H1 (cell line): ENCODE measurements around the gene ALOX12. TPM values are rescaled to one million over a fixed set of nuclear protein-coding genes. Genes with fewer than 3 reads are reported as not detected.

ENCODE experiments used
- CTCF ChIA-PET: fragments of 300-600 bp; sonication (Branson Sonifier 250); formaldehyde crosslinking; loops from one replicate; lab custom pipeline; 2021; ENCODE audit not compliant: partially characterized antibody; lab: Charles Lee
- POLR2A ChIA-PET: fragments of 300-600 bp; sonication (Branson Sonifier 250); formaldehyde crosslinking; loops from one replicate; lab custom pipeline; 2021; ENCODE audit warnings: inconsistent platforms; ENCODE audit not compliant: partially characterized antibody; lab: Charles Lee
- DNase-seq, 2 experiments: peaks; one replicate each; pipeline versions ENCODE4 v3.0.0 to v3.0.0-alpha.2; 2010 to 2022; ENCODE audit warnings: low spot score in 2 of 2, low read depth in 1 of 2, mixed read lengths in 1 of 2
- FAIRE-seq: peaks from 2 replicates; lab custom pipeline; 2011; peaks lifted over from hg19 to GRCh38; lab: Jason Lieb, UNC
- H2AFZ ChIP-seq: 2 replicates; pipeline ENCODE4 v1.8.1; 2012; ENCODE audit warnings: low read length, inconsistent platforms
- H2AK5ac ChIP-seq: 2 replicates; pipeline ENCODE4 v1.6.1; 2013; ENCODE audit warnings: low read depth, low read length
- H2BK120ac ChIP-seq: replicated peaks from 2 replicates; pipeline ENCODE3; 2013; ENCODE audit warnings: low read depth, low read length, inconsistent platforms
- H2BK12ac ChIP-seq: 2 replicates; pipeline ENCODE4 v1.6.1; 2013; ENCODE audit warnings: low read depth, low read length
- H2BK15ac ChIP-seq: 2 replicates; pipeline ENCODE4 v1.6.1; 2013; ENCODE audit warnings: low read length
- H2BK20ac ChIP-seq: 2 replicates; pipeline ENCODE4 v1.6.1; 2013; ENCODE audit warnings: low read length
- H2BK5ac ChIP-seq: 2 replicates; pipeline ENCODE4 v1.6.1; 2013; ENCODE audit warnings: low read depth, low read length
- H3K14ac ChIP-seq: 2 replicates; pipeline ENCODE4 v1.6.1; 2013; ENCODE audit warnings: inconsistent platforms; ENCODE audit not compliant: insufficient read length
- H3K18ac ChIP-seq: 2 replicates; pipeline ENCODE4 v1.6.1; 2013; ENCODE audit warnings: low read length; ENCODE audit errors: extremely low read depth
- H3K23ac ChIP-seq: 2 replicates; pipeline ENCODE4 v1.6.1; 2013; ENCODE audit warnings: inconsistent platforms; ENCODE audit not compliant: insufficient read length
- H3K23me2 ChIP-seq: 2 replicates; pipeline ENCODE4 v1.6.1; 2013; ENCODE audit warnings: low read depth, low read length
- H3K27ac ChIP-seq: 2 replicates; pipeline ENCODE4 v1.6.1; 2011; ENCODE audit warnings: low read depth, low read length, inconsistent platforms
- H3K27me3 ChIP-seq, 4 experiments: replicated peaks in 1 of 4; 1 replicate in 1 of 4; 2 replicates in 3 of 4; pipeline versions ENCODE4 v1.6.1 to v1.8.1; 2011 to 2013; ENCODE audit warnings: low read length in 3 of 4, mild to moderate bottlenecking in 3 of 4, inconsistent platforms in 2 of 4, mixed read lengths in 2 of 4, moderate library complexity in 1 of 4; ENCODE audit not compliant: control insufficient read depth in 3 of 4, insufficient read depth in 3 of 4; ENCODE audit errors: extremely low read depth in 1 of 4
- H3K36me3 ChIP-seq, 4 experiments: 2 replicates each; pipeline versions ENCODE4 v1.6.1 to v1.8.1; 2011 to 2013; ENCODE audit warnings: mild to moderate bottlenecking in 4 of 4, low read length in 3 of 4, moderate library complexity in 2 of 4, control low read depth in 1 of 4, inconsistent platforms in 1 of 4; ENCODE audit not compliant: insufficient read depth in 4 of 4, control insufficient read depth in 2 of 4
- H3K4ac ChIP-seq: replicated peaks from 2 replicates; pipeline ENCODE3; 2013; ENCODE audit warnings: low read length, low read depth, mixed read lengths, inconsistent platforms; ENCODE audit not compliant: insufficient read length
- H3K4me1 ChIP-seq, 4 experiments: replicated peaks in 1 of 4; 1 replicate in 1 of 4; 2 replicates in 3 of 4; pipeline versions ENCODE4 v1.6.1 to v1.8.1; 2011 to 2013; ENCODE audit warnings: low read length in 3 of 4, inconsistent platforms in 2 of 4, mixed read lengths in 1 of 4; ENCODE audit not compliant: insufficient read depth in 4 of 4, control insufficient read depth in 3 of 4
- H3K4me2 ChIP-seq, 2 experiments: 2 replicates each; pipeline versions ENCODE4 v1.6.1 to v1.8.1; 2011 to 2013; ENCODE audit warnings: low read depth in 2 of 2, low read length in 2 of 2, control low read depth in 1 of 2, inconsistent platforms in 1 of 2, mild to moderate bottlenecking in 1 of 2; ENCODE audit not compliant: insufficient read depth in 1 of 2
- H3K4me3 ChIP-seq, 4 experiments: fragments of 200-600, 300-600 bp in 1 of 4; sonication (generic), shearing (Covaris generic), sonication (Bioruptor Twin) in 1 of 4; 2 replicates each; pipeline versions ENCODE4 v1.5.1 to v1.8.1; 2011 to 2016; ENCODE audit warnings: low read length in 4 of 4, low read depth in 3 of 4, control low read depth in 2 of 4, inconsistent platforms in 2 of 4, mild to moderate bottlenecking in 2 of 4, mixed read lengths in 1 of 4, moderate library complexity in 1 of 4; ENCODE audit not compliant: insufficient read depth in 2 of 4; ENCODE audit errors: extremely low read depth in 1 of 4
- H3K56ac ChIP-seq: replicated peaks from 2 replicates; pipeline ENCODE3; 2013; ENCODE audit warnings: low read depth, mild to moderate bottlenecking, mixed read lengths, low read length, inconsistent platforms; ENCODE audit not compliant: insufficient read length
- H3K79me1 ChIP-seq: 2 replicates; pipeline ENCODE4 v1.6.1; 2013; ENCODE audit warnings: low read depth, low read length, control low read depth
- H3K79me2 ChIP-seq, 2 experiments: 2 replicates each; pipeline versions ENCODE4 v1.6.1 to v1.8.1; 2012 to 2013; ENCODE audit warnings: low read length in 2 of 2, mild to moderate bottlenecking in 2 of 2, inconsistent platforms in 1 of 2; ENCODE audit not compliant: insufficient read depth in 2 of 2, control insufficient read depth in 1 of 2
- H3K9ac ChIP-seq, 4 experiments: replicated peaks in 1 of 4; 1 replicate in 1 of 4; 2 replicates in 3 of 4; pipeline versions ENCODE4 v1.6.1 to v1.8.1; 2011 to 2013; ENCODE audit warnings: low read depth in 3 of 4, low read length in 3 of 4, control low read depth in 2 of 4, mild to moderate bottlenecking in 2 of 4, moderate library complexity in 2 of 4, inconsistent platforms in 1 of 4; ENCODE audit errors: extremely low read depth in 1 of 4
- H3K9me3 ChIP-seq, 2 experiments: 2 replicates each; pipeline versions ENCODE4 v1.6.1 to v1.8.1; 2012 to 2013; ENCODE audit warnings: mild to moderate bottlenecking in 2 of 2, moderate library complexity in 2 of 2, control low read depth in 1 of 2, inconsistent platforms in 1 of 2, low read depth in 1 of 2, low read length in 1 of 2, mixed read lengths in 1 of 2; ENCODE audit not compliant: insufficient read depth in 2 of 2
- H4K20me1 ChIP-seq, 2 experiments: replicated peaks in 1 of 2; 2 replicates each; pipeline versions ENCODE3 to v1.8.1; 2011 to 2013; ENCODE audit warnings: inconsistent platforms in 2 of 2, low read length in 2 of 2, mild to moderate bottlenecking in 1 of 2; ENCODE audit not compliant: insufficient read depth in 2 of 2, control insufficient read depth in 1 of 2
- H4K5ac ChIP-seq: 2 replicates; pipeline ENCODE4 v1.6.1; 2013; ENCODE audit warnings: low read length, low read depth, mixed read lengths, inconsistent platforms; ENCODE audit not compliant: insufficient read length
- H4K8ac ChIP-seq: 2 replicates; pipeline ENCODE4 v1.8.0; 2013; ENCODE audit warnings: mild to moderate bottlenecking, moderate library complexity, low read length, inconsistent platforms; ENCODE audit not compliant: insufficient read depth; ENCODE audit errors: extremely low read depth
- H4K91ac ChIP-seq: replicated peaks from 2 replicates; pipeline ENCODE3; 2013; ENCODE audit warnings: low read length, mixed read lengths, inconsistent platforms; ENCODE audit not compliant: insufficient read length
- ATF3 ChIP-seq: IDR thresholded peaks from 2 replicates; pipeline ENCODE4 v1.6.1; 2011; ENCODE audit warnings: low read depth, mild to moderate bottlenecking, low read length; ENCODE audit not compliant: insufficient read depth
- BACH1 ChIP-seq: IDR thresholded peaks from 2 replicates; pipeline ENCODE4 v1.6.1; 2012; ENCODE audit warnings: low read length, improper control_type of control experiment
- CTCF ChIP-seq, 3 experiments: IDR thresholded peaks; 1 replicate in 2 of 3; 2 replicates in 1 of 3; pipeline versions ENCODE4 v1.5.1 to v1.6.1; 2011; ENCODE audit warnings: low read length in 3 of 3, mild to moderate bottlenecking in 3 of 3, inconsistent platforms in 2 of 3, low read depth in 1 of 3, moderate library complexity in 1 of 3; ENCODE audit not compliant: insufficient read depth in 1 of 3; ENCODE audit errors: control extremely low read depth in 1 of 3
- HDAC6 ChIP-seq: IDR thresholded peaks from one replicate; pipeline ENCODE4 v1.7.1; 2012; ENCODE audit warnings: low read depth, mild to moderate bottlenecking, inconsistent platforms, low read length, moderate library complexity
- SIRT6 ChIP-seq: IDR thresholded peaks from one replicate; pipeline ENCODE4 v1.7.1; 2012; ENCODE audit warnings: low read length, inconsistent platforms
- SP2 ChIP-seq: IDR thresholded peaks from 2 replicates; pipeline ENCODE4 v1.6.1; 2012; ENCODE audit warnings: mild to moderate bottlenecking, low read length, inconsistent platforms
- WGBS, 2 experiments: shearing (Covaris generic) in 1 of 2; methylation state at CpG; one replicate each; pipeline versions ENCODE4 v1.1.6 to v1.1.7; 2013 to 2015; ENCODE audit warnings: low lambda C conversion rate in 2 of 2, mixed read lengths in 2 of 2, inconsistent platforms in 1 of 2, low coverage in 1 of 2, missing lambda C conversion rate in 1 of 2; ENCODE audit not compliant: insufficient replicate concordance in 2 of 2, insufficient coverage in 1 of 2, insufficient read length in 1 of 2; ENCODE audit errors: extremely low coverage in 1 of 2, missing lambda C conversion rate in 1 of 2; 5-methylcytosine and 5-hydroxymethylcytosine counted together
- polyA plus RNA-seq, 7 experiments: library from polyadenylated mRNA; depleted of rRNA in 3 of 7; stranded (reverse) in 5 of 7; unstranded in 2 of 7; fragments of >200 nt in 5 of 7; fragments of 200-250 nt in 2 of 7; gene quantifications; 1 replicate in 5 of 7; 2 replicates in 1 of 7; 4 replicates in 1 of 7; pipeline versions ENCODE4 v1.2.1 to v1.2.3, GENCODE V29; 2011 to 2013; ENCODE audit warnings: missing spikeins in 2 of 7, mixed read lengths in 2 of 7
- total RNA-seq: library from RNA; stranded (reverse); fragmentation: NEBNext Ultra II Directional; extraction: Animal tissue kit (Norgen Biotek cat#: 25700); gene quantifications from 2 replicates; pipeline ENCODE4 v1.2.1, GENCODE V29; 2021

The ALOX12 gene
- total and polyA plus RNA-seq, 2 of the 8 experiments (the other 6 are each of a cell fraction or from before 2014, with no cell fraction given) = 1.4 to 2.0 TPM

- Histone ChIP-seq H3K14ac (no peak overlapping the region), H2AFZ (no peak overlapping the region), H2BK5ac (no peak overlapping the region), H2BK20ac (no peak overlapping the region), H3K18ac (no peak overlapping the region), H3K4ac (no peak overlapping the region), H4K91ac (no peak overlapping the region), H3K9ac (no peak overlapping the region), H3K9me3 (no peaks in the 10 kb centered on the region), H3K4me3 (no peak overlapping the region), H3K27me3 (peaks cover 1 to 15% (median 13%) of the 10 kb centered on the region in 4 experiments), H3K79me1 (no peaks in the 10 kb centered on the region), H2BK15ac (no peak overlapping the region), H2BK12ac (peak overlapping the region; percentile 17; the same call in 1 of the 2 replicates), H4K5ac (no peak overlapping the region), H3K56ac (no peak overlapping the region), H3K79me2 (no peaks in the 10 kb centered on the region), H2BK120ac (no peak overlapping the region), H3K36me3 (no peaks in the 10 kb centered on the region), H3K23ac (no peak overlapping the region), H3K4me1 (peaks cover 4 to 20% (median 10%) of the 10 kb centered on the region in 4 experiments), H4K20me1 (peaks cover 0 to 9% of the 10 kb centered on the region in 2 experiments), H2AK5ac (0 out of 2 replicates have a peak overlapping the region, but pooled peaks have one; percentile 65), H4K8ac (no peak overlapping the region; the same call in 1 of the 2 replicates), H3K23me2 (peaks cover 25% of the 10 kb centered on the region; the same call in 1 of the 2 replicates), H3K4me2 (no peak overlapping the region; a peak in 1 of 4 replicates), H3K27ac (no peak overlapping the region)
- DNase-seq (no peak), FAIRE-seq (no peak)
- WGBS, 2 experiments = 88% methylated on average over 19 of the region's 19 CpGs; no CpG with 5 or more reads in 1 of the 2 experiments
- CTCF ChIA-PET = interaction anchor here (0.8 to 2.2 kb wide), 14 partner anchors 8 to 195 kb away, joined by 3 to 9 read pairs (median 4); partner anchors contain the start of gene ASGR1
- TF ChIP-seq BACH1 (no peak), CTCF (IDR thresholded peaks at IDR 0.05; ENCODE audit: control extremely low read depth in 1 of 3, insufficient read depth in 1 of 3, low read depth in 1 of 3, low read length in 3 of 3) (peak in 2 of 3 experiments; percentile 24 to 37; a peak in 2 of 4 replicates), SP2 (no peak), HDAC6 (no peak), ATF3 (no peak), SIRT6 (no peak)
- POLR2A ChIA-PET = interaction anchor here (0.7 to 1.8 kb wide), 3 partner anchors 8 to 205 kb away, joined by 3 to 4 read pairs (median 3); partner anchors contain the start of gene GABARAP
Measured at GRCh38 chr17:7038025-7038862, 42.4 kb downstream of the ALOX12 start.
